Heart right ventricle (tissue), 16 donors: Measurements from ENCODE around the gene CSNK2A1. TPM values are rescaled to one million over a fixed set of nuclear protein-coding genes. Genes with fewer than 3 reads are reported as not detected.

ENCODE experiments used
- ATAC-seq, 8 donors: fragments of 200-7000 bp; cut with Tn5 transposase; one replicate each; pipeline ENCODE4 v1.9.1; 2020; ENCODE audit warnings: mild to moderate bottlenecking in 8 of 8, moderate library complexity in 8 of 8, moderate number of reproducible peaks in 1 of 8
- DNase-seq, 2 donors: peaks; one replicate each; pipeline ENCODE4 v3.0.0-alpha.2; 2020
- H3K27ac ChIP-seq, 10 donors: fragments of 200-600 bp; sonication (generic) in 2 of 10; one replicate each; pipeline versions ENCODE4 v1.5.0 to v1.8.0; 2020 to 2022; ENCODE audit warnings: mild to moderate bottlenecking in 3 of 10
- H3K27me3 ChIP-seq, 7 donors: fragments of 200-600 bp; one replicate each; pipeline ENCODE4 v1.8.0; 2021 to 2022; ENCODE audit warnings: mild to moderate bottlenecking in 2 of 7
- H3K36me3 ChIP-seq, 9 donors: fragments of 200-600 bp; sonication (generic) in 1 of 9; one replicate each; pipeline versions ENCODE4 v1.5.0 to v1.8.0; 2020 to 2022; ENCODE audit warnings: mild to moderate bottlenecking in 2 of 9
- H3K4me1 ChIP-seq, 9 donors: fragments of 200-600 bp; sonication (generic) in 1 of 9; one replicate each; pipeline versions ENCODE4 v1.5.0 to v1.8.0; 2020 to 2022; ENCODE audit warnings: mild to moderate bottlenecking in 4 of 9
- H3K4me3 ChIP-seq, 10 donors: fragments of 200-600 bp; sonication (generic) in 2 of 10; one replicate each; pipeline versions ENCODE4 v1.5.0 to v1.8.0; 2020 to 2022; ENCODE audit warnings: mild to moderate bottlenecking in 7 of 10, moderate library complexity in 2 of 10
- H3K9me3 ChIP-seq, 11 donors: fragments of 200-600 bp in 10 of 11; sonication (generic) in 2 of 11; one replicate each; pipeline versions ENCODE4 v1.5.0 to v1.8.0; 2013 to 2022; ENCODE audit warnings: mild to moderate bottlenecking in 2 of 11, control low read depth in 1 of 11, moderate library complexity in 1 of 11
- CTCF ChIP-seq, 9 donors: fragments of 200-600 bp; sonication (generic) in 2 of 9; IDR thresholded peaks; one replicate each; pipeline versions ENCODE4 v1.5.0 to v1.8.0; 2021 to 2022; ENCODE audit warnings: antibody characterized with exemption in 9 of 9, mild to moderate bottlenecking in 5 of 9, moderate library complexity in 1 of 9
- WGBS, 2 donors: extraction: QIAGEN DNeasy Blood & Tissue Kit; methylation state at CpG; one replicate each; pipeline ENCODE4 v1.1.7; 2013; ENCODE audit warnings: inconsistent platforms in 1 of 2; 5-methylcytosine and 5-hydroxymethylcytosine counted together
- intact Hi-C, 10 donors: fragments of 100-400 bp; cut with DNase I; formaldehyde crosslinking; loops; one replicate each; pipeline versions ENCODE4 v1.11.1 to v1.14.2; 2022
- polyA plus RNA-seq, 2 donors: library from polyadenylated mRNA; stranded (reverse); fragments of 200-250 nt; gene quantifications; one replicate each; pipeline ENCODE4 v1.2.3, GENCODE V29; 2013
- total RNA-seq, 10 donors: library from RNA; stranded (reverse); fragmentation: NEBNext Ultra II Directional in 3 of 10; extraction: Animal tissue kit (Norgen Biotek cat#: 25700) in 3 of 10; gene quantifications; one replicate each; pipeline versions ENCODE4 v1.2.1 to v1.2.4, GENCODE V29; 2021 to 2023
- donor health status: Arrhythmogenic right ventricular cardiomyopathy.
- donor health status: ischemic (EF 13 %, LVEDD 7.1; RV severe dilation, severe dysfunction).
- donor health status: healthy with polysubstance abuse.
- donor health status: DM: no; HTN: yes; CAD: no.
- donor health status: DM: no; HTN: no; CAD: no.
- donor health status: ischemic (EF 25% LVEDD 6.9; RV normal size, moderate dysfunction).
- donor health status: ischemic (EF 25% LVEDD 5.7; RV mildly dilated, moderate dysfunction).
- donor health status: healthy.
- donor health status: DM: yes; HTN: yes; CAD: no.
- donor health status: Ischemic cardiomyopathy.
- donor health status: ischemic (EF 35%, LVEDD 5.7; RV mildly dilated, moderate dysfunction).
- donor health status: nonischemic (EF 11% LVEDD 7.7; RV severe dilation, severe dysfunction).
- donor health status: DM: yes; HTN: yes; CAD: no.
- donor health status: PGD.
- donor health status: ischemic (EF 29% LVEDD 5.4; RV normal size, mild dysfunction).
- donor health status: nonischemic (EF 23%, LVEDD 6.1; RV moderate dilation, normal function).

Gene CSNK2A1
- total and polyA plus RNA-seq, 12 donors, result 21.4 to 137 (median 125) TPM

- H3K4me1 ChIP-seq, result peaks cover 0 to 16% (median 10%) of the 10 kb centered on the region in 9 donors
- peak; percentile 75 to 96 (median 90) for ATAC-seq
- WGBS, 2 donors, result 22 to 23% methylated on average over 6 of the region's 6 CpGs
- intact Hi-C loops, result loop anchor here in 2 of 10 donors (5.0 kb wide), 1 partner anchor 181 kb away; no protein-coding TSS in a partner anchor
- H3K36me3 ChIP-seq, result no peaks in the 10 kb centered on the region
- peak overlapping the region in 1 of 10 donors; percentile 9 for H3K27ac ChIP-seq
- no peaks in the 10 kb centered on the region for H3K9me3 ChIP-seq
- H3K27me3 ChIP-seq, result peaks cover 0 to 23% (median 0%) of the 10 kb centered on the region in 7 donors
- peak in 1 of 2 donors; percentile 75 for DNase-seq
- H3K4me3 ChIP-seq, result no peak overlapping the region
- no peak for TF ChIP-seq CTCF (IDR thresholded peaks at IDR 0.05)
Measured at GRCh38 chr20:555976-556385, 12.4 kb upstream of the CSNK2A1 start.

- H3K36me3 ChIP-seq, result no peaks in the 10 kb centered on the region
- WGBS, 2 donors, result 57 to 70% methylated on average over 7 of the region's 7 CpGs
- intact Hi-C loops, result no loop called here
- no peak for ATAC-seq
- DNase-seq, result no peak
- H3K4me1 ChIP-seq, result peaks cover 0 to 9% (median 5%) of the 10 kb centered on the region in 9 donors
- H3K9me3 ChIP-seq, result no peaks in the 10 kb centered on the region
- peaks cover 0 to 35% (median 0%) of the 10 kb centered on the region in 7 donors for H3K27me3 ChIP-seq
- H3K4me3 ChIP-seq, result no peak overlapping the region
- TF ChIP-seq CTCF (IDR thresholded peaks at IDR 0.05), result no peak
- no peak overlapping the region for H3K27ac ChIP-seq
Measured at GRCh38 chr20:550611-551010, 7.0 kb upstream of the CSNK2A1 start.

GRCh38 chr20:549722-550496 lies 6.3 kb upstream of the CSNK2A1 start:
- H3K36me3 ChIP-seq, result no peaks in the 10 kb centered on the region
- H3K4me1 ChIP-seq, result peaks cover 0 to 2% (median under 1%) of the 10 kb centered on the region in 9 donors
- ATAC-seq (no peak), DNase-seq (no peak)
- no peak overlapping the region for H3K27ac ChIP-seq
- WGBS, 2 donors, result 91 to 93% methylated on average over 4 of the region's 4 CpGs
- no peak for TF ChIP-seq CTCF (IDR thresholded peaks at IDR 0.05)
- no peaks in the 10 kb centered on the region for H3K9me3 ChIP-seq
- intact Hi-C loops, result loop anchor here in 1 of 10 donors (5.0 kb wide), 1 partner anchor 102 kb away; the partner anchor contains the start of gene SRXN1
- peaks cover 0 to 28% (median 0%) of the 10 kb centered on the region in 7 donors for H3K27me3 ChIP-seq
- no peak overlapping the region for H3K4me3 ChIP-seq

GRCh38 chr20:548906-549305 lies 5.3 kb upstream of the CSNK2A1 start:
- intact Hi-C loops, result loop anchor here in 1 of 10 donors (5.0 kb wide), 1 partner anchor 103 kb away; the partner anchor contains the start of gene SRXN1
- Histone ChIP-seq H3K4me1 (peaks cover 0 to 10% (median 7%) of the 10 kb centered on the region in 9 donors), H3K4me3 (no peak overlapping the region), H3K36me3 (no peaks in the 10 kb centered on the region), H3K9me3 (no peaks in the 10 kb centered on the region), H3K27ac (no peak overlapping the region), H3K27me3 (peaks cover 0 to 18% (median 0%) of the 10 kb centered on the region in 7 donors)
- no peak for TF ChIP-seq CTCF (IDR thresholded peaks at IDR 0.05)
- no peak for DNase-seq
- ATAC-seq, result no peak
- WGBS, 2 donors, result 54 to 60% methylated on average over 1 of the region's 1 CpG
